ENCODE data around the gene SUMF1.

DNA sequence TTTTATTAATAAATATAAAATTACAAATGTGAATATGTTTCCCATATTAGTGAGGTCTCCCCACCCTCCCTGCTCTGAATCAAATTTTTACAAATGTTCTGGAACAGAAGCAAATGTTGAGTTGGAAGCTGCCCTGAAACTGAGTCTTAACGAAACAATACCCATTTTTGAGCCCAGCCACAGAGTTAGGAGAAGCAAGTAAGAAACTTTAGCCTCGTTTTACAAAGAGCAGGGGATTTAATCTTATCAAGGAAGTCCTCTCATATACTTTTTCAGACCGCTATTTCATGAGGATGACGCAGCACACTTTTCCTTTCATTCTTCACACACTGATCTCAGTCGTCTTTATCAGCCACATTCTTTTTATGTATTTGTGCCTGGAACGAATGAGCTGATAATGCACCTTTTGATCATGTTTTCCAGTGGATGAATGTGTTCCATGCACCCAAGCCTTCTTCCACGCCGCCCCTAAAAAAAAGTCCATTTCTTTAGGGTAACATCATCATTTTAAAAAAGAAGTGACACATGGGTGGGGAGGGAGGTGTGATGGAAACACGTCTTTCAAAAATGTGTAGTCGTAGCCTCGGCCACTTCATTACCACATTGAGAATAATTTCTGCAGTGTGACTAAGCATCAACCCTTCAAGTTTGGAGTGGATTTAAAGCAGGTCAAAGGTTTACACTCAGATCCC lies 115.8 kb downstream of the SUMF1 start:
- TF ChIP-seq, protein P1, sequence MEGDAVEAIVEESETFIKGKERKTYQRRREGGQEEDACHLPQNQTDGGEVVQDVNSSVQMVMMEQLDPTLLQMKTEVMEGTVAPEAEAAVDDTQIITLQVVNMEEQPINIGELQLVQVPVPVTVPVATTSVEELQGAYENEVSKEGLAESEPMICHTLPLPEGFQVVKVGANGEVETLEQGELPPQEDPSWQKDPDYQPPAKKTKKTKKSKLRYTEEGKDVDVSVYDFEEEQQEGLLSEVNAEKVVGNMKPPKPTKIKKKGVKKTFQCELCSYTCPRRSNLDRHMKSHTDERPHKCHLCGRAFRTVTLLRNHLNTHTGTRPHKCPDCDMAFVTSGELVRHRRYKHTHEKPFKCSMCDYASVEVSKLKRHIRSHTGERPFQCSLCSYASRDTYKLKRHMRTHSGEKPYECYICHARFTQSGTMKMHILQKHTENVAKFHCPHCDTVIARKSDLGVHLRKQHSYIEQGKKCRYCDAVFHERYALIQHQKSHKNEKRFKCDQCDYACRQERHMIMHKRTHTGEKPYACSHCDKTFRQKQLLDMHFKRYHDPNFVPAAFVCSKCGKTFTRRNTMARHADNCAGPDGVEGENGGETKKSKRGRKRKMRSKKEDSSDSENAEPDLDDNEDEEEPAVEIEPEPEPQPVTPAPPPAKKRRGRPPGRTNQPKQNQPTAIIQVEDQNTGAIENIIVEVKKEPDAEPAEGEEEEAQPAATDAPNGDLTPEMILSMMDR (IDR thresholded peaks at IDR 0.05; ENCODE audit: low read length): no peak
- no peak for TF ChIP-seq EZH2 (optimal IDR thresholded peaks at IDR 0.05; ENCODE audit: low read depth, low read length)
